Thoracic aorta (tissue), 2 donors: ENCODE data around the gene DACT3. TPM values are rescaled to one million over a fixed set of nuclear protein-coding genes. Genes with fewer than 3 reads are reported as not detected.

Source experiments
- ATAC-seq: fragments of 150-250 bp; one replicate; pipeline ENCODE4 v1.8.0; 2017; ENCODE audit warnings: low read depth; ENCODE audit not compliant: insufficient number of reproducible peaks, low FRiP score
- DNase-seq: peaks from one replicate; pipeline ENCODE4 v3.0.0-alpha.2; 2020; ENCODE audit warnings: low spot score
- H3K27ac ChIP-seq, 2 donors: fragments of 200-600 bp; sonication (generic); 1 replicate in 1 of 2; 2 replicates in 1 of 2; pipeline ENCODE4 v1.5.1; 2016; ENCODE audit warnings: mild to moderate bottlenecking in 2 of 2, moderate library complexity in 2 of 2
- H3K27me3 ChIP-seq: fragments of 200-600 bp; sonication (generic); replicated peaks from 2 replicates; pipeline ENCODE4 v1.6.0; 2016; ENCODE audit warnings: mild to moderate bottlenecking; ENCODE audit not compliant: insufficient read depth
- H3K36me3 ChIP-seq: fragments of 200-600 bp; sonication (generic); one replicate; pipeline ENCODE4 v1.5.1; 2016
- H3K4me1 ChIP-seq, 2 donors: fragments of 200-600 bp; sonication (generic); 1 replicate in 1 of 2; 2 replicates in 1 of 2; pipeline versions ENCODE4 v1.5.1 to v1.6.0; 2016; ENCODE audit warnings: low read depth in 2 of 2, mild to moderate bottlenecking in 1 of 2; ENCODE audit not compliant: control insufficient read depth in 1 of 2
- H3K4me3 ChIP-seq: fragments of 200-600 bp; sonication (generic); 2 replicates; pipeline ENCODE4 v1.5.1; 2016; ENCODE audit warnings: mild to moderate bottlenecking
- H3K9me3 ChIP-seq: fragments of 200-600 bp; sonication (generic); 2 replicates; pipeline ENCODE4 v1.5.1; 2016
- CTCF ChIP-seq: fragments of 200-600 bp; sonication (generic); IDR thresholded peaks from one replicate; pipeline ENCODE4 v1.5.1; 2019; ENCODE audit warnings: antibody characterized with exemption
- total RNA-seq, 2 donors: library from RNA; depleted of rRNA; stranded (reverse); fragments of >200 nt; gene quantifications; one replicate each; pipeline versions ENCODE4 v1.1.0 to v1.2.3, GENCODE V29; 2016

DACT3 gene
- total RNA-seq, 2 donors from 2014 or later, result 118 to 138 TPM

- H3K27me3 ChIP-seq, result no peaks in the 10 kb centered on the region
- ATAC-seq, result no peak
- DNase-seq, result no peak
- no peaks in the 10 kb centered on the region for H3K4me1 ChIP-seq
- no peak overlapping the region for H3K4me3 ChIP-seq
- H3K27ac ChIP-seq, result no peak overlapping the region
- no peak for TF ChIP-seq CTCF
- peaks cover 64% of the 10 kb centered on the region for H3K36me3 ChIP-seq
- no peaks in the 10 kb centered on the region for H3K9me3 ChIP-seq
These were observed 37.7 kb upstream of the DACT3 start for GRCh38 chr19:46698395-46699321.

- Histone ChIP-seq H3K9me3 (no peaks in the 10 kb centered on the region), H3K27ac (no peak overlapping the region), H3K36me3 (peaks cover 71% of the 10 kb centered on the region), H3K27me3 (no peaks in the 10 kb centered on the region), H3K4me1 (no peaks in the 10 kb centered on the region), H3K4me3 (peak overlapping the region; percentile 39)
- TF ChIP-seq CTCF, result no peak
- ATAC-seq, result peak; percentile 43
- DNase-seq, result peak; percentile 59
These were observed 36.4 kb upstream of the DACT3 start for GRCh38 chr19:46697204-46697960.

- Histone ChIP-seq H3K27me3 (no peaks in the 10 kb centered on the region), H3K27ac (no peak overlapping the region), H3K4me1 (no peaks in the 10 kb centered on the region), H3K36me3 (peaks cover 75% of the 10 kb centered on the region), H3K4me3 (no peak overlapping the region), H3K9me3 (no peaks in the 10 kb centered on the region)
- DNase-seq, result no peak
- no peak for ATAC-seq
- TF ChIP-seq CTCF, result no peak
These were observed 35.9 kb upstream of the DACT3 start for GRCh38 chr19:46696866-46697203.

GRCh38 chr19:46696052-46696451, 35.1 kb upstream of the DACT3 start:
- no peak overlapping the region for H3K27ac ChIP-seq
- no peak for ATAC-seq
- H3K4me3 ChIP-seq, result no peak overlapping the region
- no peak for DNase-seq
- H3K27me3 ChIP-seq, result no peaks in the 10 kb centered on the region
- peaks cover 76% of the 10 kb centered on the region for H3K36me3 ChIP-seq
- no peaks in the 10 kb centered on the region for H3K9me3 ChIP-seq
- H3K4me1 ChIP-seq, result no peaks in the 10 kb centered on the region
- TF ChIP-seq CTCF, result no peak

- ATAC-seq (no peak), DNase-seq (no peak)
- Histone ChIP-seq H3K4me3 (no peak overlapping the region), H3K27me3 (no peaks in the 10 kb centered on the region), H3K4me1 (no peaks in the 10 kb centered on the region), H3K9me3 (no peaks in the 10 kb centered on the region), H3K27ac (no peak overlapping the region), H3K36me3 (peaks cover 74% of the 10 kb centered on the region)
- TF ChIP-seq CTCF, result no peak
These were observed 32.8 kb upstream of the DACT3 start for GRCh38 chr19:46693760-46694159.
